CD4-positive, CD25-positive, alpha-beta regulatory T cell (primary cell): ENCODE data around the gene EDNRA. TPM values are rescaled to one million over a fixed set of nuclear protein-coding genes. Genes with fewer than 3 reads are reported as not detected.

Experiments used
- ATAC-seq, 2 donors: fragments of 150-1000 bp; cut with Tn5 transposase; one replicate each; pipeline ENCODE4 v1.10.0; 2021; ENCODE audit warnings: low read depth in 2 of 2, moderate number of reproducible peaks in 2 of 2, moderate library complexity in 1 of 2
- DNase-seq, 3 donors: peaks; one replicate each; pipeline versions ENCODE4 v3.0.0 to v3.0.0-alpha.2; 2012 to 2022; ENCODE audit warnings: mixed read lengths in 1 of 3
- H3K27ac ChIP-seq: one replicate; pipeline ENCODE4 v1.7.0; 2013; ENCODE audit warnings: mild to moderate bottlenecking, low read length; ENCODE audit not compliant: insufficient read depth, poor library complexity, severe bottlenecking
- H3K27me3 ChIP-seq: one replicate; pipeline ENCODE4 v1.7.0; 2013; ENCODE audit warnings: low read length; ENCODE audit not compliant: control insufficient read depth, insufficient read depth
- H3K36me3 ChIP-seq: one replicate; pipeline ENCODE4 v1.7.0; 2013; ENCODE audit warnings: mild to moderate bottlenecking, low read length, moderate library complexity; ENCODE audit not compliant: control insufficient read depth, insufficient read depth
- H3K4me1 ChIP-seq: 2 replicates; pipeline ENCODE4 v1.7.0; 2013; ENCODE audit warnings: mild to moderate bottlenecking, low read length; ENCODE audit not compliant: insufficient read depth, control insufficient read depth, poor library complexity, severe bottlenecking
- H3K4me3 ChIP-seq: one replicate; pipeline ENCODE4 v1.7.0; 2013; ENCODE audit warnings: low read depth, mild to moderate bottlenecking, low read length, moderate library complexity
- H3K9me3 ChIP-seq, 2 experiments: 1 replicate in 1 of 2; 2 replicates in 1 of 2; pipeline ENCODE4 v1.7.0; 2013; ENCODE audit warnings: low read length in 2 of 2, mild to moderate bottlenecking in 1 of 2, moderate library complexity in 1 of 2; ENCODE audit not compliant: control insufficient read depth in 2 of 2
- H3K27ac Mint-ChIP-seq, 3 donors: one replicate each; pipeline ENCODE4 v1.8.0; 2020 to 2022; ENCODE audit warnings: mild to moderate bottlenecking in 3 of 3, mixed read lengths in 3 of 3, moderate library complexity in 2 of 3
- H3K27me3 Mint-ChIP-seq: one replicate; pipeline ENCODE4 v1.8.0; 2022; ENCODE audit warnings: mild to moderate bottlenecking, mixed read lengths
- H3K36me3 Mint-ChIP-seq: one replicate; pipeline ENCODE4 v1.8.0; 2020; ENCODE audit warnings: mixed read lengths
- H3K4me1 Mint-ChIP-seq, 4 donors: one replicate each; pipeline ENCODE4 v1.8.0; 2020 to 2022; ENCODE audit warnings: mixed read lengths in 4 of 4, mild to moderate bottlenecking in 1 of 4
- H3K4me3 Mint-ChIP-seq, 4 donors: one replicate each; pipeline ENCODE4 v1.8.0; 2020 to 2022; ENCODE audit warnings: mild to moderate bottlenecking in 4 of 4, mixed read lengths in 4 of 4, moderate library complexity in 3 of 4
- H3K9me3 Mint-ChIP-seq, 7 donors: one replicate each; pipeline ENCODE4 v1.8.0; 2020 to 2022; ENCODE audit warnings: mixed read lengths in 7 of 7, mild to moderate bottlenecking in 3 of 7, moderate library complexity in 2 of 7
- polyA plus RNA-seq, 4 donors: library from polyadenylated mRNA; unstranded; fragments of 300-500 nt; fragmentation: Illumina TruSeq; gene quantifications; one replicate each; pipeline ENCODE4 v1.2.3, GENCODE V29; 2021
- total RNA-seq: library from RNA; stranded (reverse); gene quantifications from one replicate; pipeline ENCODE4 v1.2.3, GENCODE V29; 2022

EDNRA gene
- total and polyA plus RNA-seq, 5 donors from 2014 or later: not detected

GRCh38 chr4:147498031-147498660, 17.2 kb downstream of the EDNRA start:
- Histone ChIP-seq H3K36me3 (no peaks in the 10 kb centered on the region), H3K4me1 (no peaks in the 10 kb centered on the region), H3K27me3 (peaks cover 2% of the 10 kb centered on the region), H3K27ac (no peak overlapping the region), H3K9me3 (no peaks in the 10 kb centered on the region), H3K4me3 (no peak overlapping the region)
- no peak for ATAC-seq
- Mint-ChIP-seq H3K4me1 (no peaks in the 10 kb centered on the region), H3K36me3 (no peaks in the 10 kb centered on the region), H3K4me3 (no peak overlapping the region), H3K27me3 (peaks cover 16% of the 10 kb centered on the region), H3K27ac (no peak overlapping the region), H3K9me3 (peaks cover 0 to 3% (median 2%) of the 10 kb centered on the region in 7 donors)
- no peak for DNase-seq

- Histone ChIP-seq H3K27ac (no peak overlapping the region), H3K4me1 (no peaks in the 10 kb centered on the region), H3K36me3 (no peaks in the 10 kb centered on the region), H3K4me3 (no peak overlapping the region), H3K27me3 (peaks cover 5% of the 10 kb centered on the region), H3K9me3 (no peaks in the 10 kb centered on the region)
- H3K36me3 Mint-ChIP-seq: no peaks in the 10 kb centered on the region
- H3K27ac Mint-ChIP-seq: no peak overlapping the region
- H3K27me3 Mint-ChIP-seq: peaks cover 17% of the 10 kb centered on the region
- ATAC-seq (no peak), DNase-seq (no peak)
- peaks cover 0 to 2% (median 0%) of the 10 kb centered on the region in 7 donors for H3K9me3 Mint-ChIP-seq
- H3K4me3 Mint-ChIP-seq: no peak overlapping the region
- no peaks in the 10 kb centered on the region for H3K4me1 Mint-ChIP-seq
Observed at GRCh38 chr4:147508346-147508745, 27.4 kb downstream of the EDNRA start.

- Histone ChIP-seq H3K9me3 (no peaks in the 10 kb centered on the region), H3K4me1 (no peaks in the 10 kb centered on the region), H3K27me3 (peaks cover 5% of the 10 kb centered on the region), H3K27ac (no peak overlapping the region), H3K36me3 (no peaks in the 10 kb centered on the region), H3K4me3 (no peak overlapping the region)
- H3K4me1 Mint-ChIP-seq: no peaks in the 10 kb centered on the region
- DNase-seq: no peak
- no peak overlapping the region for H3K4me3 Mint-ChIP-seq
- no peak overlapping the region for H3K27ac Mint-ChIP-seq
- H3K36me3 Mint-ChIP-seq: no peaks in the 10 kb centered on the region
- ATAC-seq: no peak
- peaks cover 17% of the 10 kb centered on the region for H3K27me3 Mint-ChIP-seq
- peaks cover 0 to 2% (median 0%) of the 10 kb centered on the region in 7 donors for H3K9me3 Mint-ChIP-seq
Observed at GRCh38 chr4:147509386-147509785, 28.5 kb downstream of the EDNRA start.

GRCh38 chr4:147510962-147511668, 30.2 kb downstream of the EDNRA start:
- peaks cover 19% of the 10 kb centered on the region for H3K27me3 Mint-ChIP-seq

GRCh38 chr4:147513091-147513490, 32.2 kb downstream of the EDNRA start:
- DNase-seq (no peak), ATAC-seq (no peak)
- Histone ChIP-seq H3K4me1 (no peaks in the 10 kb centered on the region), H3K27me3 (peaks cover 5% of the 10 kb centered on the region), H3K36me3 (no peaks in the 10 kb centered on the region), H3K27ac (no peak overlapping the region), H3K9me3 (no peaks in the 10 kb centered on the region), H3K4me3 (no peak overlapping the region)
- no peak overlapping the region for H3K27ac Mint-ChIP-seq
- peaks cover 0 to 2% (median 0%) of the 10 kb centered on the region in 7 donors for H3K9me3 Mint-ChIP-seq
- H3K27me3 Mint-ChIP-seq: peaks cover 19% of the 10 kb centered on the region
- no peaks in the 10 kb centered on the region for H3K36me3 Mint-ChIP-seq
- no peaks in the 10 kb centered on the region for H3K4me1 Mint-ChIP-seq
- H3K4me3 Mint-ChIP-seq: no peak overlapping the region

More at GRCh38 chr4:147510962-147511668, 30.2 kb downstream of the EDNRA start:
- H3K4me3 ChIP-seq: no peak overlapping the region
- Mint-ChIP-seq H3K36me3 (no peaks in the 10 kb centered on the region), H3K27ac (no peak overlapping the region), H3K4me1 (no peaks in the 10 kb centered on the region), H3K9me3 (peaks cover 0 to 2% (median 0%) of the 10 kb centered on the region in 7 donors), H3K4me3 (no peak overlapping the region)
- no peaks in the 10 kb centered on the region for H3K4me1 ChIP-seq
- no peak overlapping the region for H3K27ac ChIP-seq
- ATAC-seq (no peak), DNase-seq (no peak)
- H3K27me3 ChIP-seq: peaks cover 5% of the 10 kb centered on the region
- no peaks in the 10 kb centered on the region for H3K9me3 ChIP-seq
- no peaks in the 10 kb centered on the region for H3K36me3 ChIP-seq

GRCh38 chr4:147513952-147514351, 33.1 kb downstream of the EDNRA start:
- DNase-seq (no peak), ATAC-seq (no peak)
- H3K27ac ChIP-seq: no peak overlapping the region
- Mint-ChIP-seq H3K36me3 (no peaks in the 10 kb centered on the region), H3K9me3 (peaks cover 0 to 2% (median 0%) of the 10 kb centered on the region in 7 donors), H3K27me3 (peaks cover 22% of the 10 kb centered on the region), H3K27ac (no peak overlapping the region), H3K4me1 (no peaks in the 10 kb centered on the region), H3K4me3 (no peak overlapping the region)
- H3K27me3 ChIP-seq: peaks cover 5% of the 10 kb centered on the region
- H3K9me3 ChIP-seq: no peaks in the 10 kb centered on the region
- no peaks in the 10 kb centered on the region for H3K36me3 ChIP-seq
- no peak overlapping the region for H3K4me3 ChIP-seq
- H3K4me1 ChIP-seq: no peaks in the 10 kb centered on the region

GRCh38 chr4:147515220-147515936, 34.5 kb downstream of the EDNRA start:
- peaks cover 25% of the 10 kb centered on the region for H3K27me3 Mint-ChIP-seq

More at GRCh38 chr4:147515220-147515936, 34.5 kb downstream of the EDNRA start:
- Histone ChIP-seq H3K27me3 (peaks cover 4% of the 10 kb centered on the region), H3K9me3 (no peaks in the 10 kb centered on the region), H3K4me1 (no peaks in the 10 kb centered on the region), H3K4me3 (no peak overlapping the region), H3K36me3 (no peaks in the 10 kb centered on the region), H3K27ac (no peak overlapping the region)
- Mint-ChIP-seq H3K9me3 (no peaks in the 10 kb centered on the region), H3K4me3 (no peak overlapping the region), H3K27ac (no peak overlapping the region), H3K36me3 (no peaks in the 10 kb centered on the region), H3K4me1 (no peaks in the 10 kb centered on the region)
- DNase-seq: no peak
- ATAC-seq: no peak
